KBM-7 (cell line): ENCODE measurements around the gene CYB5RL.
"Not testable (repeated sequence)": the region's sequence is repeated elsewhere in the genome, so short reads cannot be mapped to it uniquely, and the experiment has no call there.

Source experiments
- DNase-seq: peaks from one replicate; pipeline ENCODE4 v3.0.0-alpha.2; 2015
- in situ Hi-C: fragments of 300-500 bp; cut with MboI; formaldehyde crosslinking; loops from 2 replicates; pipeline ENCODE4 v1.14.3; 2020; ENCODE audit warnings: low sequenced_read_pairs, low pct_unique_long_range_greater_than_20kb, mixed read lengths

The CYB5RL gene

GRCh38 chr1:54199765-54200518, at the start of gene CYB5RL, which contains the start of gene MRPL37:
TSS of gene CYB5RL (minus strand) at chr1:54200030. CDS start at chr1:54195616, 4,414 bp downstream.
TSS of gene MRPL37 (plus strand) at chr1:54200167. CDS start at chr1:54200244, 77 bp downstream.
- in situ Hi-C loops, result no loop called here
- DNase-seq, result peak; percentile 97

GRCh38 chr1:54248966-54249365, 49.1 kb upstream of the CYB5RL start:
- no peak for DNase-seq
- in situ Hi-C loops, result no loop called here

GRCh38 chr1:54247863-54248515, 48.2 kb upstream of the CYB5RL start:
- in situ Hi-C loops, result no loop called here
- no peak for DNase-seq

- DNase-seq, result no peak
- in situ Hi-C loops, result no loop called here
Observed at GRCh38 chr1:54246116-54246721, 46.4 kb upstream of the CYB5RL start.

- no peak for DNase-seq
- in situ Hi-C loops, result no loop called here
Observed at GRCh38 chr1:54245501-54245900, 45.7 kb upstream of the CYB5RL start.

- in situ Hi-C loops, result no loop called here
- DNase-seq, result no peak
Observed at GRCh38 chr1:54244655-54245054, 44.8 kb upstream of the CYB5RL start.

GRCh38 chr1:54243022-54243421, 43.2 kb upstream of the CYB5RL start:
- in situ Hi-C loops, result no loop called here
- no peak for DNase-seq

GRCh38 chr1:54241364-54241763, 41.5 kb upstream of the CYB5RL start:
- in situ Hi-C loops, result no loop called here
- no peak for DNase-seq

GRCh38 chr1:54240741-54241335, 41.0 kb upstream of the CYB5RL start:
- in situ Hi-C loops, result no loop called here
- no peak for DNase-seq

- in situ Hi-C loops, result no loop called here
- no peak for DNase-seq
Observed at GRCh38 chr1:54239631-54240031, 39.8 kb upstream of the CYB5RL start.

- in situ Hi-C loops, result no loop called here
- DNase-seq, result no peak
Observed at GRCh38 chr1:54239035-54239383, 39.2 kb upstream of the CYB5RL start.

- DNase-seq, result peak; percentile 37
- in situ Hi-C loops, result no loop called here
Observed at GRCh38 chr1:54238353-54239034, 38.7 kb upstream of the CYB5RL start.

GRCh38 chr1:54237586-54237985, 37.8 kb upstream of the CYB5RL start:
- in situ Hi-C loops, result no loop called here
- DNase-seq, result no peak

GRCh38 chr1:54234284-54234683, 34.5 kb upstream of the CYB5RL start:
- in situ Hi-C loops, result no loop called here
- DNase-seq, result no peak

- in situ Hi-C loops, DNase-seq: not testable (repeated sequence)
Observed at GRCh38 chr1:54233196-54233595, 33.4 kb upstream of the CYB5RL start.

GRCh38 chr1:54230507-54231339, 30.9 kb upstream of the CYB5RL start:
- DNase-seq, result no peak
- in situ Hi-C loops, result no loop called here

GRCh38 chr1:54229281-54229891, 29.6 kb upstream of the CYB5RL start:
- DNase-seq, result peak; percentile 42
- in situ Hi-C loops, result no loop called here

- no peak for DNase-seq
- in situ Hi-C loops, result no loop called here
Observed at GRCh38 chr1:54228638-54229079, 28.8 kb upstream of the CYB5RL start.
